ENCODE measurements around the gene ARHGEF37.
"Not testable (repeated sequence)": the region's sequence is repeated elsewhere in the genome, so short reads cannot be mapped to it uniquely, and the experiment has no call there.

The ARHGEF37 gene

GRCh38 chr5:149564542-149565140 is 16.7 kb upstream of the ARHGEF37 start:
- FAIRE-seq (peak; percentile 65), DNase-seq (ENCODE audit: insufficient read length, low spot score) (peak; percentile 81)

- FAIRE-seq, result no peak
- DNase-seq (ENCODE audit: insufficient read length, low spot score), result no peak
Measured at GRCh38 chr5:149567226-149567625, 14.1 kb upstream of the ARHGEF37 start.

- no peak for DNase-seq (ENCODE audit: insufficient read length, low spot score)
- no peak for FAIRE-seq
Measured at GRCh38 chr5:149572170-149572569, 9.1 kb upstream of the ARHGEF37 start.

GRCh38 chr5:149572576-149573231 is 8.6 kb upstream of the ARHGEF37 start:
- DNase-seq (ENCODE audit: insufficient read length, low spot score) (no peak), FAIRE-seq (no peak)

GRCh38 chr5:149575131-149575530 is 6.2 kb upstream of the ARHGEF37 start:
- DNase-seq (ENCODE audit: insufficient read length, low spot score) (no peak), FAIRE-seq (no peak)

GRCh38 chr5:149576021-149576420 is 5.3 kb upstream of the ARHGEF37 start:
- FAIRE-seq, result no peak
- no peak for DNase-seq (ENCODE audit: insufficient read length, low spot score)

- DNase-seq (ENCODE audit: insufficient read length, low spot score) (no peak), FAIRE-seq (no peak)
Measured at GRCh38 chr5:149578896-149579295, 2.4 kb upstream of the ARHGEF37 start.

- DNase-seq (ENCODE audit: insufficient read length, low spot score) (no peak), FAIRE-seq (no peak)
Measured at GRCh38 chr5:149580808-149581191, 498 bp upstream of the ARHGEF37 start.

GRCh38 chr5:149581931-149582768 is 852 bp downstream of the ARHGEF37 start:
- FAIRE-seq, result no peak
- no peak for DNase-seq (ENCODE audit: insufficient read length, low spot score)

- DNase-seq (ENCODE audit: insufficient read length, low spot score), result no peak
- no peak for FAIRE-seq
Measured at GRCh38 chr5:149583394-149583793, 2.1 kb downstream of the ARHGEF37 start.

- no peak for DNase-seq (ENCODE audit: insufficient read length, low spot score)
- no peak for FAIRE-seq
Measured at GRCh38 chr5:149584121-149584520, 2.8 kb downstream of the ARHGEF37 start.

GRCh38 chr5:149585910-149586309 is 4.6 kb downstream of the ARHGEF37 start:
- FAIRE-seq, result no peak
- no peak for DNase-seq (ENCODE audit: insufficient read length, low spot score)

- FAIRE-seq, result no peak
- DNase-seq (ENCODE audit: insufficient read length, low spot score), result no peak
Measured at GRCh38 chr5:149586708-149587318, 5.5 kb downstream of the ARHGEF37 start.

GRCh38 chr5:149588936-149589335 is 7.6 kb downstream of the ARHGEF37 start:
- FAIRE-seq (no peak), DNase-seq (ENCODE audit: insufficient read length, low spot score) (no peak)

- FAIRE-seq (no peak), DNase-seq (ENCODE audit: insufficient read length, low spot score) (no peak)
Measured at GRCh38 chr5:149593370-149593769, 12.1 kb downstream of the ARHGEF37 start.

- FAIRE-seq, result no peak
Measured at GRCh38 chr5:149594206-149594895, 13.1 kb downstream of the ARHGEF37 start.

GRCh38 chr5:149595105-149595504 is 13.8 kb downstream of the ARHGEF37 start:
- not testable (repeated sequence) for FAIRE-seq; DNase-seq (ENCODE audit: insufficient read length, low spot score)

More at GRCh38 chr5:149594206-149594895, 13.1 kb downstream of the ARHGEF37 start:
- no peak for DNase-seq (ENCODE audit: insufficient read length, low spot score)

GRCh38 chr5:149596712-149597111 is 15.4 kb downstream of the ARHGEF37 start:
- FAIRE-seq, result no peak

GRCh38 chr5:149597618-149598017 is 16.3 kb downstream of the ARHGEF37 start:
- DNase-seq (ENCODE audit: insufficient read length, low spot score) (no peak), FAIRE-seq (no peak)

More at GRCh38 chr5:149596712-149597111, 15.4 kb downstream of the ARHGEF37 start:
- DNase-seq (ENCODE audit: insufficient read length, low spot score), result no peak

GRCh38 chr5:149598234-149598633 is 16.9 kb downstream of the ARHGEF37 start:
- not testable (repeated sequence) for FAIRE-seq; DNase-seq (ENCODE audit: insufficient read length, low spot score)

Data from HTR-8/SVneo (cell line).